Naive thymus-derived CD4-positive, alpha-beta T cell (primary cell): ENCODE measurements around the gene SCYGR1. TPM values are rescaled to one million over a fixed set of nuclear protein-coding genes. Genes with fewer than 3 reads are reported as not detected.
"Not testable (repeated sequence)": the region's sequence is repeated elsewhere in the genome, so short reads cannot be mapped to it uniquely, and the experiment has no call there.

ENCODE experiments used
- ATAC-seq: fragments of 150-1000 bp; cut with Tn5 transposase; 2 replicates; pipeline ENCODE4 v1.10.0; 2021; ENCODE audit warnings: mild to moderate bottlenecking, moderate library complexity
- CTCF ChIA-PET: fragments of 350-600 bp; sonication (Branson Sonifier 250); formaldehyde crosslinking; loops from one replicate; lab custom pipeline; 2021; ENCODE audit warnings: antibody characterized with exemption; lab: Charles Lee
- POLR2A ChIA-PET: fragments of 350-600 bp; sonication (Branson Sonifier 250); formaldehyde crosslinking; loops from one replicate; lab custom pipeline; 2021; ENCODE audit warnings: antibody characterized with exemption, inconsistent platforms; lab: Charles Lee
- DNase-seq, 9 donors: peaks; one replicate each; pipeline versions ENCODE4 v3.0.0 to v3.0.0-alpha.2; 2020 to 2022; ENCODE audit warnings: mixed read lengths in 1 of 9
- H3K27ac ChIP-seq: one replicate; pipeline ENCODE4 v1.7.0; 2013; ENCODE audit warnings: mild to moderate bottlenecking, low read depth, low read length, moderate library complexity
- H3K27me3 ChIP-seq, 2 donors: one replicate each; pipeline ENCODE4 v1.7.0; 2013; ENCODE audit warnings: low read length in 2 of 2, mild to moderate bottlenecking in 2 of 2, moderate library complexity in 2 of 2; ENCODE audit not compliant: control insufficient read depth in 2 of 2, insufficient read depth in 2 of 2
- H3K36me3 ChIP-seq, 3 experiments: 1 replicate in 2 of 3; 2 replicates in 1 of 3; pipeline ENCODE4 v1.7.0; 2013; ENCODE audit warnings: low read length in 3 of 3, mild to moderate bottlenecking in 3 of 3, moderate library complexity in 1 of 3; ENCODE audit not compliant: insufficient read depth in 3 of 3, control insufficient read depth in 2 of 3
- H3K4me1 ChIP-seq, 2 donors: one replicate each; pipeline ENCODE4 v1.7.0; 2013; ENCODE audit warnings: low read length in 2 of 2, mild to moderate bottlenecking in 2 of 2, moderate library complexity in 1 of 2; ENCODE audit not compliant: control insufficient read depth in 2 of 2, insufficient read depth in 2 of 2
- H3K4me3 ChIP-seq: 2 replicates; pipeline ENCODE4 v1.7.0; 2013; ENCODE audit warnings: mild to moderate bottlenecking, low read length
- H3K9me3 ChIP-seq, 3 experiments: 1 replicate in 2 of 3; 2 replicates in 1 of 3; pipeline ENCODE4 v1.7.0; 2013; ENCODE audit warnings: low read length in 3 of 3; ENCODE audit not compliant: control insufficient read depth in 2 of 3
- H3K27ac Mint-ChIP-seq, 9 donors: one replicate each; pipeline ENCODE4 v1.8.0; 2020 to 2022; ENCODE audit warnings: mixed read lengths in 9 of 9, mild to moderate bottlenecking in 8 of 9, moderate library complexity in 5 of 9, inconsistent platforms in 2 of 9
- H3K27me3 Mint-ChIP-seq, 5 donors: one replicate each; pipeline ENCODE4 v1.8.0; 2021 to 2022; ENCODE audit warnings: mixed read lengths in 5 of 5, mild to moderate bottlenecking in 1 of 5
- H3K36me3 Mint-ChIP-seq, 5 donors: one replicate each; pipeline ENCODE4 v1.8.0; 2020 to 2022; ENCODE audit warnings: mixed read lengths in 5 of 5, mild to moderate bottlenecking in 3 of 5, inconsistent platforms in 1 of 5
- H3K4me1 Mint-ChIP-seq, 7 donors: one replicate each; pipeline ENCODE4 v1.8.0; 2020 to 2022; ENCODE audit warnings: mixed read lengths in 7 of 7, mild to moderate bottlenecking in 3 of 7, inconsistent platforms in 1 of 7
- H3K4me3 Mint-ChIP-seq, 10 donors: one replicate each; pipeline ENCODE4 v1.8.0; 2020 to 2022; ENCODE audit warnings: mild to moderate bottlenecking in 10 of 10, mixed read lengths in 10 of 10, moderate library complexity in 6 of 10, inconsistent platforms in 2 of 10
- H3K9me3 Mint-ChIP-seq, 11 donors: one replicate each; pipeline ENCODE4 v1.8.0; 2020 to 2022; ENCODE audit warnings: mixed read lengths in 11 of 11, mild to moderate bottlenecking in 4 of 11, inconsistent platforms in 1 of 11, moderate library complexity in 1 of 11
- intact Hi-C, 2 donors: fragments of 100-400 bp; cut with micrococcal nuclease; formaldehyde crosslinking; loops; one replicate each; pipeline ENCODE4 v1.15.1; 2023
- polyA plus RNA-seq, 2 donors: library from polyadenylated mRNA; unstranded; fragments of 300-500 nt; fragmentation: Illumina TruSeq; gene quantifications; one replicate each; pipeline ENCODE4 v1.2.3, GENCODE V29; 2021
- total RNA-seq, 6 experiments: library from RNA in 5 of 6; stranded (reverse) in 5 of 6; gene quantifications; 1 replicate in 5 of 6; 2 replicates in 1 of 6; pipeline ENCODE4 v1.2.3 and lab custom pipeline; 2021 to 2026

Gene SCYGR1
- total RNA-seq, result not detected
- not detected for polyA plus RNA-seq
- total RNA-seq (lab: John Stamatoyannopoulos, UW), result not detected

- intact Hi-C loops, H3K36me3 ChIP-seq, H3K4me1 ChIP-seq, H3K27me3 ChIP-seq, H3K4me3 Mint-ChIP-seq, H3K9me3 Mint-ChIP-seq, DNase-seq, POLR2A ChIA-PET, H3K4me1 Mint-ChIP-seq, CTCF ChIA-PET, ATAC-seq, H3K27me3 Mint-ChIP-seq, H3K27ac ChIP-seq, H3K9me3 ChIP-seq, H3K36me3 Mint-ChIP-seq, H3K4me3 ChIP-seq: not testable (repeated sequence)
- peak within 1 kb of the TSS in 1 of 9 donors; percentile 31 for H3K27ac Mint-ChIP-seq
These were observed at the start of gene SCYGR1 for GRCh38 chr2:227387583-227387982. SCYGR1 (minus strand) TSS chr2:227387949; CDS start chr2:227387949, 0 bp downstream.

DNA sequence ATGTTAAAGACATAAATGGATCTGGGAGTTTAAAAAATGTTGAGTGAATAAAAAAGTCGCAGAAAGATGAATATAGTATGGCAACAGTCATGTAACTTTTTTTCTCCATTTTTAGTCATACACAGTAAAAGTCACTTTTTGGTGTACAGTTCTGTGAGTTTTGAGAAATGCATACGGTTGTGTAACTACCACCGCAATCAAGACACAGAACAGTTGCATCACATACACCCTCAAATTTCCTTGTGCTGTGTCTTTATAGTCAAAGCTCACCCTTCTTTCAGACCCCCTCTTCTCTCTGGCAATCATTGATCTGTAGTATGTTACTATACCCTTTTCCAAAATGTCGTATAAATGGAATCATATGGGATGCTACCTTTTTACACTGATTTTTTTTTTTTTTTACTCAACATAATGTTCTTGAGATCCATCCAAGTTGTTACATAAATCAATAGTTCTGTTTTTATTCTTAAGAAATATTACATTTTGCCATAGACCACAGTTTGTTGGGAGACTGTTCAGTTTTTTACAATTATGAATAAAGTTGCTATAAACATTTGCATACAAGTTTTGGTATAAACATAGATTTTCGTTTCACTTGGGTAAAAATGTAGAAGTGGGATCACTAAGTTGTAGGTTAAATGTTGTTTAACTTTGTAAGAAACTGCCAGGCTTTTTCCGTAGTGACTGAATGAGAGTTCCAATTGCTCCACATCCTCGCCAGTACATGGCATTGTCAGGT lies 48.9 kb upstream of the SCYGR1 start:
- H3K9me3 Mint-ChIP-seq, result peaks cover 9 to 29% (median 13%) of the 10 kb centered on the region in 11 donors
- peaks cover 6 to 11% (median 10%) of the 10 kb centered on the region in 5 donors for H3K36me3 Mint-ChIP-seq
- Histone ChIP-seq H3K27ac (no peak overlapping the region), H3K9me3 (peaks cover 0 to 5% (median 0%) of the 10 kb centered on the region in 3 experiments), H3K27me3 (no peaks in the 10 kb centered on the region), H3K36me3 (no peaks in the 10 kb centered on the region), H3K4me1 (no peaks in the 10 kb centered on the region), H3K4me3 (no peak overlapping the region)
- ChIA-PET CTCF (no interaction called here), POLR2A (no interaction called here)
- intact Hi-C loops, result no loop called here
- no peak overlapping the region for H3K27ac Mint-ChIP-seq
- no peak overlapping the region for H3K4me3 Mint-ChIP-seq
- H3K27me3 Mint-ChIP-seq, result peaks cover 0 to 9% (median 0%) of the 10 kb centered on the region in 5 donors
- ATAC-seq, result peak; percentile 47
- DNase-seq, result no peak
- no peaks in the 10 kb centered on the region for H3K4me1 Mint-ChIP-seq

GRCh38 chr2:227433171-227433570 lies 45.4 kb upstream of the SCYGR1 start:
- H3K9me3 Mint-ChIP-seq, result peaks cover 9 to 35% (median 13%) of the 10 kb centered on the region in 11 donors
- DNase-seq (no peak), ATAC-seq (no peak)
- peaks cover 0 to 9% (median 0%) of the 10 kb centered on the region in 5 donors for H3K27me3 Mint-ChIP-seq
- ChIA-PET CTCF (no interaction called here), POLR2A (no interaction called here)
- H3K27ac ChIP-seq, result no peak overlapping the region
- H3K4me3 Mint-ChIP-seq, result no peak overlapping the region
- peaks cover 6 to 15% (median 10%) of the 10 kb centered on the region in 5 donors for H3K36me3 Mint-ChIP-seq
- H3K27ac Mint-ChIP-seq, result no peak overlapping the region
- H3K4me1 ChIP-seq, result no peaks in the 10 kb centered on the region
- peaks cover 0 to 4% (median 0%) of the 10 kb centered on the region in 7 donors for H3K4me1 Mint-ChIP-seq
- H3K36me3 ChIP-seq, result no peaks in the 10 kb centered on the region
- H3K4me3 ChIP-seq, result no peak overlapping the region
- intact Hi-C loops, result no loop called here
- peaks cover 0 to 5% (median 0%) of the 10 kb centered on the region in 3 experiments for H3K9me3 ChIP-seq
- no peaks in the 10 kb centered on the region for H3K27me3 ChIP-seq

DNA sequence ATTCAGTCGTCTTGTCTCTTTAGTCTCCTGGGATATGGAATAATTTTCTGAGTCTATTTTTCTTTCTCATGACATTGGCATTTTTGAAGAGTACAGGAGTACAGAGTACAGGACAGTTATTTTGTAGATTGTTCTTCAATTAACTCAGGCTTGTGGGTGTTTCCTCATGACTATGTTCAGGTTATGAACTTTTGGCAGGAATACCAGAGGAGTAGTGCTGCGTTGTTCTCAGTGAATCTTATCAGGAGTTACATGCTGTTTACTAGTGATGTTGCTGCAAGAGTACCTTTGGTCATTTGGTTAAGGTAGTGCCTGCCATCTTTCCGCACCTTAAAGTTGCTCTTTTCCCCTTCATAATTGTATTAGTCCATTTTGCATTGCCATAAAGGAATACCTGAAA lies 42.9 kb upstream of the SCYGR1 start:
- ChIA-PET POLR2A (no interaction called here), CTCF (no interaction called here)
- Mint-ChIP-seq H3K36me3 (peaks cover 6 to 15% (median 10%) of the 10 kb centered on the region in 5 donors), H3K27ac (no peak overlapping the region), H3K27me3 (peaks cover 0 to 5% (median 0%) of the 10 kb centered on the region in 5 donors), H3K9me3 (peaks cover 9 to 35% (median 13%) of the 10 kb centered on the region in 11 donors), H3K4me3 (no peak overlapping the region), H3K4me1 (peaks cover 0 to 4% (median 0%) of the 10 kb centered on the region in 7 donors)
- Histone ChIP-seq H3K4me1 (no peaks in the 10 kb centered on the region), H3K27ac (no peak overlapping the region), H3K9me3 (peaks cover 0 to 5% (median 0%) of the 10 kb centered on the region in 3 experiments), H3K27me3 (no peaks in the 10 kb centered on the region), H3K4me3 (no peak overlapping the region), H3K36me3 (no peaks in the 10 kb centered on the region)
- ATAC-seq (no peak), DNase-seq (no peak)
- intact Hi-C loops, result no loop called here

GRCh38 chr2:227428731-227429285 lies 41.1 kb upstream of the SCYGR1 start:
- peaks cover 0 to 4% (median 0%) of the 10 kb centered on the region in 7 donors for H3K4me1 Mint-ChIP-seq
- intact Hi-C loops, result no loop called here
- DNase-seq (no peak), ATAC-seq (no peak)
- H3K36me3 Mint-ChIP-seq, result peaks cover 6 to 15% (median 10%) of the 10 kb centered on the region in 5 donors
- peaks cover 9 to 25% (median 13%) of the 10 kb centered on the region in 11 donors for H3K9me3 Mint-ChIP-seq
- Histone ChIP-seq H3K27ac (no peak overlapping the region), H3K9me3 (peaks cover 0 to 5% (median 0%) of the 10 kb centered on the region in 3 experiments), H3K4me1 (no peaks in the 10 kb centered on the region), H3K4me3 (no peak overlapping the region), H3K27me3 (no peaks in the 10 kb centered on the region), H3K36me3 (no peaks in the 10 kb centered on the region)
- H3K4me3 Mint-ChIP-seq, result no peak overlapping the region
- H3K27me3 Mint-ChIP-seq, result peaks cover 0 to 5% (median 0%) of the 10 kb centered on the region in 5 donors
- ChIA-PET CTCF (no interaction called here), POLR2A (no interaction called here)
- no peak overlapping the region for H3K27ac Mint-ChIP-seq

DNA sequence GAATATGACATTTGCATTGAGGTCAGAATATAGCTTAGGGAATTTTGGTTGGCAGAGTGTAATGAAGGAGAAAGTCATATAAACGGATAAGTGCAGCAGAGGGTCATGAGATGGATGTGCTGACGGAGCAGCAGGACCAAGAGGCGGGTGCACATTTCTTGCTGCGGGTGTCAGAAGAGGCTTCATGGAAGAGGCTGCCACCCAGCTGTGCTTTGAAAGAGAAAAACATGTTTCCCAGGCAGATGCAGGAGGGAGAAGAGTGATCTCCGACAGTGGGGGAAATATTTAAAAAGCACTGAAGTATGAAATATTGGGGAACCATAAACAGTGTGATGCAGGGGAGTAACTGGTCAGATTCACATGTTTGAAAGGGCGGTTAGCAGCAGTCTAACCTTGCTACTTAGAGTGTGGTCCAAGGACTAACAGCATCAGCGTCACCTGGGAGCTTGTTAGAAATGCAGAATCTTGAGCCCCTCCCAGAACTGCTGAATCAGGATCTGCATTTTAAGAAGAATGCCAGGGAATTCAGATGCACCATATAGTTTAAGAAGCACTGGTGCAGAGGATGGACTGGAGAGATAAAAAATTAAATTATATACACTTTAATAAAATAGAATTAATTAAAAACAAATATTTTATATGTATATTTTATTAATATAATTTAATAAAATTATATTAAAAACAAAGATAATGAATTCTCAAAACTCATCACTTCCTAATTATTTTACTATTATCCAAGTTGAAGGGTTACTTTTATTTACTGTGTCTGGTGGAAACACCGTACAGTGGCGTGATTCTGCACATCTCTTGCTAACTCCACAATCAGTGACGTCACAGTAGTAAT lies 36.1 kb upstream of the SCYGR1 start:
- no peak overlapping the region for H3K27ac ChIP-seq
- Mint-ChIP-seq H3K9me3 (no peaks in the 10 kb centered on the region), H3K36me3 (no peaks in the 10 kb centered on the region), H3K27me3 (peaks cover 0 to 3% (median 0%) of the 10 kb centered on the region in 5 donors), H3K27ac (no peak overlapping the region), H3K4me3 (no peak overlapping the region), H3K4me1 (peaks cover 0 to 4% (median 0%) of the 10 kb centered on the region in 7 donors)
- ChIA-PET CTCF (no interaction called here), POLR2A (no interaction called here)
- no peaks in the 10 kb centered on the region for H3K9me3 ChIP-seq
- no peak for DNase-seq
- intact Hi-C loops, result no loop called here
- no peak overlapping the region for H3K4me3 ChIP-seq
- no peaks in the 10 kb centered on the region for H3K27me3 ChIP-seq
- no peak for ATAC-seq
- no peaks in the 10 kb centered on the region for H3K36me3 ChIP-seq
- H3K4me1 ChIP-seq, result no peaks in the 10 kb centered on the region
